MG63 (cell line): ENCODE data around the gene MYT1. TPM values are rescaled to one million over a fixed set of nuclear protein-coding genes. Genes with fewer than 3 reads are reported as not detected.

Source experiments
- DNase-seq: peaks from one replicate; pipeline ENCODE4 v3.0.0-alpha.2; 2020
- H3K27me3 ChIP-seq: fragments of 250-450 bp; sonication (Bioruptor Pico); 2 replicates; pipeline ENCODE4 v1.5.1; 2020; ENCODE audit warnings: mild to moderate bottlenecking, moderate library complexity
- H3K36me3 ChIP-seq: fragments of 250-450 bp; sonication (Bioruptor Pico); 2 replicates; pipeline ENCODE4 v1.5.1; 2020; ENCODE audit warnings: mild to moderate bottlenecking, moderate library complexity
- H3K4me3 ChIP-seq: fragments of 250-450 bp; sonication (Bioruptor Pico); 2 replicates; pipeline ENCODE4 v1.5.1; 2020; ENCODE audit warnings: mild to moderate bottlenecking, moderate library complexity
- H3K9me3 ChIP-seq: fragments of 250-450 bp; sonication (Bioruptor Pico); 2 replicates; pipeline ENCODE4 v1.5.1; 2020; ENCODE audit warnings: mild to moderate bottlenecking, moderate library complexity
- total RNA-seq: library from RNA; depleted of rRNA; stranded (reverse); fragments of >200 nt; shearing (Covaris generic); gene quantifications from 2 replicates; pipeline ENCODE4 v1.2.3, GENCODE V29; 2014; ENCODE audit warnings: low replicate concordance

Gene MYT1
- total RNA-seq, 1 experiment from 2014 or later: not detected

DNA sequence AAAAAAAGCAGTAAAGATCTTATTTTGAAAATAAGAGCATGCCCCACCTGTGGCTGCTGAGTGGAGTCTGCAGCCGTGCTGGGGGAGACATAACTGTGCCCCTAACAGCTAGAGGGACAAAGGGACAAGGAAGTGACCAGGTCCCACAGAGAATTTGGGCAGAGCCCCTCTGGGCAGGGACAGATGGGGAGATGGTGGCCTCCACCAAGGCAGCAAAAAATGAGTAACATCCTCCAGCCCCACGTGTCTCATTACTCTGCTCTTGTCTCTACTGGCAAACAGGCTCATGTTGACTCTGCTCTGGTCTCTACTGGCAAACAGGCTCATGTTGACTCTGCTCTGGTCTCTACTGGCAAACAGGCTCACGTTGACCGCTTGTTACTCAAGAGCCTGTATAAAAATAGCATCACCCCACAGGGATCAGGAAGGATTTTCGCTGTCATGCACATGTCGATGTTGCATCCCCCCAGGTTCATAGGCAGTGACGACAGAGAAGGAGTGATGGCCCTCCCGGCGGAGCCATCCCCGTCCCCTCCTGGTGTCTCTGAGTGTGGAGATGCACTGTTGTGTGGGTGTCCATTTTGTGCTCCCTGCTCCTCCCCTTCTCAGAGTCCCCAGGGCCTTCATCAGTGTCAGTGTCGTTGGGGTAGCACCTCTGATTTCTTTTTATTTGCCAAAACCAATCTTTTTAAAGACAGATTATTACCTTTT is 74.0 kb downstream of the MYT1 start:
- no peaks in the 10 kb centered on the region for H3K27me3 ChIP-seq
- no peak for DNase-seq
- H3K9me3 ChIP-seq: no peaks in the 10 kb centered on the region
- H3K36me3 ChIP-seq: no peaks in the 10 kb centered on the region
- no peak overlapping the region for H3K4me3 ChIP-seq

GRCh38 chr20:64238851-64239387 is 74.7 kb downstream of the MYT1 start:
- Histone ChIP-seq H3K4me3 (no peak overlapping the region), H3K9me3 (no peaks in the 10 kb centered on the region), H3K27me3 (no peaks in the 10 kb centered on the region), H3K36me3 (no peaks in the 10 kb centered on the region)
- no peak for DNase-seq

GRCh38 chr20:64239449-64240242 is 75.4 kb downstream of the MYT1 start:
- no peak for DNase-seq
- Histone ChIP-seq H3K27me3 (0 out of 2 replicates have a peak, but pooled peaks cover 3% of the 10 kb centered on the region), H3K36me3 (no peaks in the 10 kb centered on the region), H3K4me3 (no peak overlapping the region), H3K9me3 (no peaks in the 10 kb centered on the region)

- H3K36me3 ChIP-seq: no peaks in the 10 kb centered on the region
- H3K27me3 ChIP-seq: 0 out of 2 replicates have a peak, but pooled peaks cover 3% of the 10 kb centered on the region
- no peaks in the 10 kb centered on the region for H3K9me3 ChIP-seq
- H3K4me3 ChIP-seq: no peak overlapping the region
- DNase-seq: no peak
Measured at GRCh38 chr20:64240243-64241015, 76.2 kb downstream of the MYT1 start.

- Histone ChIP-seq H3K9me3 (no peaks in the 10 kb centered on the region), H3K4me3 (no peak overlapping the region), H3K27me3 (0 out of 2 replicates have a peak, but pooled peaks cover 5% of the 10 kb centered on the region), H3K36me3 (no peaks in the 10 kb centered on the region)
- no peak for DNase-seq
Measured at GRCh38 chr20:64241061-64241460, 76.8 kb downstream of the MYT1 start.

DNA sequence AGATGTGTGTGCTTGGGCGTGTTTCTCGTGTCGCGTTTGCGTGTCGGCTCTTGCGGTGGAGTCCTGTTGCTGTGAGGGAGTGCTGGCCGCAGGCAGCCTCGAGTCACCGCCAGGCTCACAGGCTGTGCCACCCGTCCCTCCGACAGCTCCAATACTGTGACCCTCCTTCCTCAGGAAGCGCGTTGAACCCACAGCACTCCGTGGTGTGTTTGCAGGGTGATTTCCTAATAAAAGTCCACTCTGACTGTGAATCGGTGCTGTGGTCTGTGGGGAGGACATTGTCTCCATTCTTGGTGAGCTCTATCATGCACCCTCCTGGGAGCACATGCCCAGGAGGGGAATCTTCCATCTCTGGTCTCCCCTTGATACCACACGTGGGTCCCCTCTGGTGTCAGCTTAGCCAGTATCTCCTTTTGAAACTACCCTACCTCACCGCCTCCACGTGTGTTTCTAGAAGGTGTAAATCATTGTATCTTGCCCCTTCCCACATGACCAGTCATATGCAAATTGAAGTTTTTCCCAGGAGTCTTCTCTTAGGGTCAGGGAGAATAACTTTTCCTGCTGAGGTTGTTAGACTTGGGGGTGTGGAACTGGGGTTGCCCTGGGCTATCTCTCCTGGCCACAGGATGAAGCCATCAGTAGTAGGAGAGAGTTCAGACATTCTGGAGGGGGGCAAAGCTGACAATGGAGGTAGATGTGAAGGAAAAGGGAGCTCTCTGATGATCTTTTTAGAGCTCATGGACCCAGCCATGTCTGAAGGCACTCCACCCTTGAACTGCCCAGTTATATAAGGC is 77.9 kb downstream of the MYT1 start:
- Histone ChIP-seq H3K4me3 (no peak overlapping the region), H3K9me3 (no peaks in the 10 kb centered on the region), H3K36me3 (no peaks in the 10 kb centered on the region), H3K27me3 (0 out of 2 replicates have a peak, but pooled peaks cover 5% of the 10 kb centered on the region)
- DNase-seq: no peak

DNA sequence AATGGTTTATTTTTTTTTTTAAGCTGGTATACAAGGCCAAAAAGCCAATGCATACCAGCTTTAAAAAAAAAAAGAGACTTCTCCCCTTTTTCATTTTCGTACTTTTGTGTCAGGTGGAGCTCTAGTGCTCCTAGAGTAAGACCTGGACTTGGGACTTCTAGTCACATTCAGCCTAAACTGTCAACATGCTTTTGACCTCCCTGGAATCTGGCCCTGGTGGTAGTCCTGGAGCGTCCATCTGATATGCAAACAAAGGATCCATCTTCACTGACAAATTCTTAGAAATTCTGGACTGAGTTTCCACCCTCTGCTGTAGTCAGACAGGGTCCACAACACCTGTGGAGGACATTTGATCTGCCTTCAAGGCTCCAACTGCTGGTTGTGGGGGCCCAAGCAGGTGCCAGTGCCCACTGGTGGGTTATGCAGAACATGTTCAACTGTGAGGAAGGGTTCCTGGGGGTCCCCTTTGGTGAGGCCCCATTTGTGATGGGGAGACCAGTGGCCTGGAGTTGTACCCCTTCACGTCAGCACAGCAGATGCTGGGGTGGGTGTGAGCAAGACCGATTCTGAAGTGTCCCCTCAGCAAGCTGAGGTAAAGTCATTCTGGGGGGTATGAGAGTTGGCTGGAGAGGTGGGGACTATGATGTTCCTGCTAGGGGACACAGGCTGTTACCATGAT is 78.7 kb downstream of the MYT1 start:
- H3K9me3 ChIP-seq: no peaks in the 10 kb centered on the region
- H3K4me3 ChIP-seq: no peak overlapping the region
- H3K27me3 ChIP-seq: 0 out of 2 replicates have a peak, but pooled peaks cover 5% of the 10 kb centered on the region
- DNase-seq: no peak
- H3K36me3 ChIP-seq: no peaks in the 10 kb centered on the region

GRCh38 chr20:64244281-64244805 is 80.1 kb downstream of the MYT1 start:
- Histone ChIP-seq H3K4me3 (no peak overlapping the region), H3K36me3 (no peaks in the 10 kb centered on the region), H3K9me3 (no peaks in the 10 kb centered on the region), H3K27me3 (peaks cover 7% of the 10 kb centered on the region; the same call in 1 of the 2 replicates)
- no peak for DNase-seq

- DNase-seq: no peak
- peaks cover 11% of the 10 kb centered on the region for H3K27me3 ChIP-seq
Measured at GRCh38 chr20:64244870-64245603, 80.8 kb downstream of the MYT1 start.

GRCh38 chr20:64245746-64246595 is 81.7 kb downstream of the MYT1 start:
- Histone ChIP-seq H3K27me3 (peaks cover 21% of the 10 kb centered on the region), H3K9me3 (no peaks in the 10 kb centered on the region), H3K36me3 (no peaks in the 10 kb centered on the region), H3K4me3 (no peak overlapping the region)
- no peak for DNase-seq

More at GRCh38 chr20:64244870-64245603, 80.8 kb downstream of the MYT1 start:
- H3K36me3 ChIP-seq: no peaks in the 10 kb centered on the region
- no peaks in the 10 kb centered on the region for H3K9me3 ChIP-seq
- H3K4me3 ChIP-seq: no peak overlapping the region

GRCh38 chr20:64246616-64247306 is 82.5 kb downstream of the MYT1 start:
- no peaks in the 10 kb centered on the region for H3K36me3 ChIP-seq
- no peak overlapping the region for H3K4me3 ChIP-seq
- no peaks in the 10 kb centered on the region for H3K9me3 ChIP-seq
- peaks cover 24% of the 10 kb centered on the region for H3K27me3 ChIP-seq
- no peak for DNase-seq

DNA sequence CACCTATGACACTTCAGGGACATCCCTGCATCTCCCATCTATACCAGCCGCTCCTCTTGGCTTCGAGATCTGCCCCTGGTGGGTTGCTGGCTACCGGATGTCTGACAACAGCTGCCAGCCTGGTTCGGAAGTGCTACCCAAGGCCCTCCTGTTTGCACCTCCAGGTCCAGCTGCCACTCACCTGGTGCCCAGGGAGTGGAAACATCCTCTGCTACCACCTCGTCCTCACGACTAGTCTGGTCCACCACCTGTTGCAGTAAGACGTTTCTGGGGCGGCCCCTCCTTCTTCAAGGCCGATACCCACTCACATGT is 83.0 kb downstream of the MYT1 start:
- peaks cover 24% of the 10 kb centered on the region for H3K27me3 ChIP-seq
- no peaks in the 10 kb centered on the region for H3K36me3 ChIP-seq
- no peak for DNase-seq

GRCh38 chr20:64247970-64248841 is 84.0 kb downstream of the MYT1 start:
- Histone ChIP-seq H3K4me3 (no peak overlapping the region), H3K27me3 (peaks cover 24% of the 10 kb centered on the region), H3K36me3 (no peaks in the 10 kb centered on the region), H3K9me3 (no peaks in the 10 kb centered on the region)
- no peak for DNase-seq

More for the DNA sequence above, 83.0 kb downstream of the MYT1 start:
- Histone ChIP-seq H3K4me3 (no peak overlapping the region), H3K9me3 (no peaks in the 10 kb centered on the region)
